Measurements from ENCODE around the gene ZNF764.
"Not testable (repeated sequence)": the region's sequence is repeated elsewhere in the genome, so short reads cannot be mapped to it uniquely, and the experiment has no call there.

Gene ZNF764

DNA sequence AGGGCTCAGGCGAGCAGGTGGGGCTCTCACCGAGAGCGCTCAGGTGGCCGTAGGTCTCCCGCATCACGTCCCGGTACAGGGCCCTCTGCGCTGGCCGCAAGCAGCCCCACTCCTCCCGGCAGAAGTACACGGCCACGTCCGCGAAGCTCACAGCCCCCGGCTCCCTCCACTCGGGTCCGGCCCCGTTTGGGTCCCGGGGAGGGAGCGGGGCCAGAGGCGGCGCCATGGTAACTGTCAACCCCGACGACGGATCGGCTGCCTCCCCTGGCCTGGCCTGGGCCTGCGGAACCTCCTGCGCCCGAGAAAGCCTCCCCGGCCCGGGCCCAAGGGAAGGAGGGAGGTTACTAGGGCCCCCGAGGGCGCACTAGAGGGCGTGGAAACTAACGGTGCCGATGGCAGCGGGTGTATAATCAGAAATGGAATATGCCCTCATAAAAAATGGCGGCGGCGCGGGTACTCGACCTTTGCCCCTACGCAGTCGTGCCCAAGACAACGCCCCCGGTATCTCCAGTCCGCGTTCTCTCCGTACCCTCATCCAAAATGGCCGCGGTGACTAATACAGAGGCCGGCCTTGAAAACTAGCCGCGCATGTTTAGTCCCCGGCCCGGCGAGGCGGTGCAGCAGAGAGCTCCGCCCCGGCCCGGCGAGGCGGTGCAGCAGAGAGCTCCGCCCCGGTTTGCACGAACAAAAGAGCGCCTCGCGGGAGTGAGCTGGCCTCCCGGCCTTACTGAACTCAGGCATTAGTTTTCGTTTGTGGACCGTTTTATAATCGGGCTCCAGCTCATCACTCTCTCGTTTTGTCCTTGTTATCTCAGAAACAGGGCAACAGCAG is at the start of gene ZNF764:
Gene ZNF764, minus strand, starts transcription at position 418 of the 832 bp plus-strand sequence. Its CDS starts 192 bp downstream, at position 226.
- peak; percentile 95 for DNase-seq

DNA sequence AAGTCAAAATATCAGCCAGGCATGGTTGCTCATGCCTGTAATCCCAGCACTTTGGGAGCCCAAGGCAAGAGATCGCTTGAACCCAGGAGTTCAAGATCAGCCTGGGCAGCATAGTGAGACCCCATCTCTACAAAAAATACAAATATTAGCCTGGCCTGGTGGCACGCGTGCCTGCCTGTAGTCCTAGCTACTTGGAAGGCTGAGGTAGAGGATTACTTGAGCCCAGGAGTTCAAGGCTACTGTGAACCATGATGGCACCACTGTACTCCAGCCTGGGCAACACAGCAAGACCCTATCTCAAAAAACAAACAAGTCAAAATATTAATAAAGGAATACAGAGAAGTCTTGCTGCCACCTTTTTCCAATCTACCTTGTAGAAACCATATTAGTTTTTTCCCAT is 47.8 kb upstream of the ZNF764 start:
- no peak for DNase-seq

DNA sequence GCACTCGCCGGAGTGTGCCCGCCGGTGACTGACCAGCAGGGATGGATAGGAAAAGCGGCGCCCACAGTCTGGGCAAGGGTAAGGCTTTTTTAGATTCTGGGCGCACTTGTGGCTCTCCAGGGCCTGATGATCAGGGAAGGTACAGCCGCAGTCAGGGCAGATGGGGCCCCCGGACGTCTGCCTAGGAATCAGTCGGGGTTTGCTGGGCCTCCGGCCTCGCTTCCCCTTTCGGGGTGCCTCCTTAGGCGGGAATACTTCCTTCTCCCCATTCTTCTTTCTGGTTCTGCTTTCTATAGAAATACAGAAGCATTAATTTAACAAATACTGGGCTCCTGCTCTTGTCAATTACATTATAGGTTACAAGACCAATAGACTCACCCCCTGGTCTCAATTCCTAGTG is 47.0 kb upstream of the ZNF764 start:
- no peak for DNase-seq

DNA sequence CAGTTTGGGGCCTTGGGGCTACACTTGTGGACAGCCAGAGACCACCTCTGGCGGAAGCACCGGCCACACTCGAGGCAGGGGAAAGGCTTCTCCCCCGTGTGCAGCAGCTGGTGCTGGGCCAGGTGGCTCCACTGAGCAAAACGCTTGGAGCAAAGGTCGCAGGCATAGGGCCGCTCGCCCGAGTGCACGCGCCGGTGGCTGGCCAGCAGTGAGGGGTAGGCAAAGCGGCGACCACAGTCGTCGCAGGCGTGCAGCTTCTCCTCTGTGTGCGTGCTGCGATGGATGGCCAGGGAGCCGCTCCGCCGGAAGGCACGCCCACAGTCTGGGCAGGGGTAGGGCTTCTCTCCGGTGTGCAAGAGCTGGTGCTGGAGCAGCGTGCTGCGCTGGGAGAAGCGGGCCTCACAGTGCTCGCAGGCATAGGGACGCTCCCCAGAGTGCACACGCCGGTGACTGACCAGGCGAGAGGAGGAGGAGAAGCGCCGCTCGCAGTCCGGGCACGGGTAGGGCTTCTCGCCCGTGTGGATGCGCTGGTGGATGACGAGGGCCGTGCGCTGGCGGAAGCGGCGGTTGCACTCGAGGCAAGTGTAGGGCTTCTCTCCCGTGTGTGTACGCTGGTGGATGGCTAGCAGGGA is 46.3 kb upstream of the ZNF764 start:
- DNase-seq = no peak

DNA sequence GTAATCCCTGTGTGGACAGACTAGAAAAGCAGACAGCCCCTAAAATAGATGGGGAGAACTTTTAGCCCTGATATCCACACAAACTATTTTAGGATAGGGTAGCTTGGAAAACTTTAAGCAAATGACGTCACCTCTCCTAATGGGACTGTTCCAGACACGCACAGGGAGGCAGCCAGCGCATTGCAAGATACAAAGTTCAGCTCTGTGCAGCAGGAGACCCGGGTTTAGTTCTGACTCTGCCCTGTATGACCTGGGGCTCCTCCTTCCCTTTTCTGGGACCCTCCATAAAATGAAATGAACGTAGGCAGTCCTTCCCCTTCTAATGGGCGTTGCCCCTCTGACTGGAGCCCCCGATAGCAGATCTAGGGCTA is 45.8 kb upstream of the ZNF764 start:
- no peak for DNase-seq

DNA sequence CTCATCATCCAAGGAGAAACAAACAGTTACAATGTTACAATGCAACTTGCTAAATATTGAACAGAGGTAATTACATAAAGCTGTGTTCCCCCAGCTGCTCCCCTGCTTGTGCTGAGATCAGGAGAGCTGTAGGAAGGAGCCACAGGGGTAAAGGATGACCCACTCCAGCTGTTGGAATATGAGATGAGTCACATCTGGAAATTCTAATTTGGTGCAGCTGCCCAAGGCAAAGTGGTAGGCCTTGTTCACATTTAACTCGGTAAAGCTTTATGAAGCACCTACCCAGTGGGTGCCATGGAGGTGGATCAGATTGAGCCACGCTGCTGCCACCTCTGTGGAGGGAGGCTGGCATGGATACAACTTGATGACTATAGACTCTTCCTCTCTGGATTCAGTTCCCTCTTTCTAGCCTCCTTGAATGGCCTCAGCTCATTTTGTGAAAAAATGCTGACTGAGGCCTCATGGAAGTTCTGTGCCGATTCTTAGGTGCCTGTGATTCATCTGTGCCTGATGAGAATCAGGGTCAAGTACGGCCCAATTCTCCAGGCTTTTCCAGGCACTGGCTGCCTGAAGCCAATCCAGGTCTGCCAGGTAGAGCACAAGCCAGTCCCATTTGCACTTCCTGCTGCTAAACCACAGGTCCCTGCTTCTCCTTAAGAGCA is 44.6 kb upstream of the ZNF764 start:
- no peak for DNase-seq

DNA sequence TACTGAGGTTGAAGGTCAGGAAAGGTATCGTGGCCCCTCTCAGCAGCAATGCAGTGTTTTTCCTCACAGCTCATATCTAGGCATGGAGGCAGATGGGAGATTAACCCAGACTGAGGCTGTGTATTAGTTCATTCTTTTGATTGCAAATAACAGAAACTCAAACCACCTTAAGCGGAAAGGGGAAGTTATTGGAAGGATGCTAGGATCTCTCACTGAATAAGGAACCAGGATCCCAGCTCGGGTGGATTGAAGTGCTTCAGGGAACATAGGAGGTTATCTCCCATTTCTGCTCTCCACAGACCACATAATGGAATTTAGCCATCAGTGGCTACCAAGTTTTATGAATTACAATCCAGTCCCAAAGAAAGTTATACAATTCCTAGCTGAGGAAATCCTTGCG is 43.8 kb upstream of the ZNF764 start:
- no peak for DNase-seq

DNA sequence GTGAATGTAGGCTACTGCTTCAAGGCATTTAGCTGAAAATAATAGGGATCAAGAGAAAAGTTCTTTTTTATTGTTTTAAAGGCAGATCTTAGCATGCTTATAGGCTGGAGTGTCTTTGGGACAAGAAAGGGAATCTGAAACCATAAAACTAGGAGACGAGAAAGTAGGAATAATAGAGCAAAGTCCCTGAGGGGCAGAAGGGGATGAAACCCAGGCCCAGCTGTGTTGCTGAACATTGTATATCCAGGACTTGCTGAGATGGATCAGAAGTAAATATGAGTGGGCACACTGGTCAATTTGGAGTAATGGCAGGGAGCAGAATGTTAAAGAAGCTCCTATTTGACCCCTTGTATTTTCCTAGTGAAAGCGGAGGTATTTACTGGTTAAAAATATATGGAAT is 42.8 kb upstream of the ZNF764 start:
- DNase-seq = no peak

DNA sequence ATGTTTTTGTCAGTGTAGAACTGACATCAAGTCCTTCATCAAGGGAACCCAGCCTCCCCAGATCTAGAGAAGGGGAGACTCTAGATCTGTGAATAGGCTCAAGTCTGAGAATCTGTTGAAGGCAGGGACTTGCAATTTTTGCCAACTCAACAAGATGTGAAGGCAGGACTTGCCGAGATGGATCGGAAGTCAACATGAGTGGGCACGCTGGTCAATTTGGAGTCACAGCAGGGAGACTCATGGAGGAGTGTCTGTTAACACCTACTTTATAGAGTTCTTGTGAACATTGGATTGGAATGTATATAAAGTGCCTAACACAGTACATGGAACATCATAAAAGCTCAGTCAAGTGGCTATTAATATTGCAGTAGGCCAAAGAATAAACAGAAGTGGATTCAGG is 42.0 kb upstream of the ZNF764 start:
- DNase-seq = no peak

DNA sequence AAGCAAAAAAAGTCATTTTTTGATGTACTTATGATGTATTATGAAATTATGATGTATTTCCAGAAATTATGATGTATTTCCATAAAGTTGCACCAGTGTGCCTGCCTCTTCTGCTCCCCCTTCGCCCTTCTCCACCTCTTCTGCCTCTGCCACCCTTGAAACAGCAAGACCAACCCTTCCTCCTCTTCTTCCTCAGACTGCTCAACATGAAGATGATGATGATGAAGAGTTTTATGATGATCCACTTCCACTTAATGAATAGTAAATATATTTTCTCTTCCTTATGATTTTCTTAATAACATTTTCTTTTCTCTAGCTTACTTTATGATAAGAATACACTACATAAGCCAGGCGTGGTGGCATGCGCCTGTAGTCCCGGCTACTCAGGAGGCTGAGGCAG is 34.7 kb upstream of the ZNF764 start:
- DNase-seq = no peak

DNA sequence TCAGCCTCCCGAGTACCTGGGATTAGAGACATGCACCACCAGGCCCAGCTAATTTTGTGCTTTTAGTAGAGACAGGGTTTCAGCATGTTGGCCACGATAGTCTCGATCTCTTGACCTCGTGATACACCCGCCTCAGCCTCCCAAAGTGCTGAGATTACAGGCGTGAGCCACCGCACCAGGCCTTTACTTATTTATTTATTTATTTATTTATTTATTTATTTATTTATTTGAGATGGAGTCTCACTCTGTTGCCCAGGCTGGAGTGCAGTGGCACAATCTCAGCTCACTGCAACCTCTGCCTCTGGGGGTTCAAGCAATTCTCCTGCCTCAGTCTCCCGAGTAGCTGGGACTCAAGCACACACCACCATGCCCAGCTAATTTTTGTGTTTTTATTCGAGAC is 32.7 kb upstream of the ZNF764 start:
- not testable (repeated sequence) for DNase-seq

DNA sequence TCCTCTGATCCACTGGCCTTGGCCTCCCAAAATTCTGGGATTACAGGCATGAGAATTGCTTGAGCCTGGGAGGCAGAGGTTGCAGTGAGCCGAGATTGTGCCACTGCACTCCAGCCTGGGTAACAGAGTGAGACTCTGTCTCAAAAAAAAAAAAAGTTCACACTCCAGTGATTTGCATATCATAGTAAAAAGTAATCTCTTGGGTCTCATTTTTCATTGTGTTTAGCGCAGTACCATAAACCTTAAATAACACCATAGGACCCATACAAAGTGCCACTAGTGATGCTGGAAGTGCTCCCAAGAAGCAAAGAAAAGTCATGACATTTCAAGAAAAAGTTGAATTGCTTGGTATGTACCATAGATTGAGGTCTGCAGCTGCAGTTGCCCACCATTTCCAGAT is 31.4 kb upstream of the ZNF764 start:
- not testable (repeated sequence) for DNase-seq

DNA sequence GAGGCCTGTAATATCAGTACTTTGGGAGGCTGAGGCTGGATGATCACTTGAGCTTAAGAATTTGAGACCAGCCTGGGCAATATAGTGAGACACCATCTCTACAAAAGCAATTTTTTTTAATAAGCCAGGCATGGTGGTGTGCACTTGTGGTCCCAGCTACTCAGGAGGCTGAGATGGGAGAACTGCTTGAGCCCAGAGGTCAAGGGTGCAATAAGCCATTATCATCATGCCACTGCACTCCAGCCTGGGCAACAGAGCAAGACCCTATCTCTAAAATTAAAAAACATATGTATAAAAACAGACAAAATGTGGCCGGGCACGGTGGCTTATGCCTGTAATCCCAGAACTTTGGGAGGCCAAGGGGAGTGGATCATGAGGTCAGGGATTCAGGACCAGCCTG is 30.5 kb upstream of the ZNF764 start:
- DNase-seq = no peak

DNA sequence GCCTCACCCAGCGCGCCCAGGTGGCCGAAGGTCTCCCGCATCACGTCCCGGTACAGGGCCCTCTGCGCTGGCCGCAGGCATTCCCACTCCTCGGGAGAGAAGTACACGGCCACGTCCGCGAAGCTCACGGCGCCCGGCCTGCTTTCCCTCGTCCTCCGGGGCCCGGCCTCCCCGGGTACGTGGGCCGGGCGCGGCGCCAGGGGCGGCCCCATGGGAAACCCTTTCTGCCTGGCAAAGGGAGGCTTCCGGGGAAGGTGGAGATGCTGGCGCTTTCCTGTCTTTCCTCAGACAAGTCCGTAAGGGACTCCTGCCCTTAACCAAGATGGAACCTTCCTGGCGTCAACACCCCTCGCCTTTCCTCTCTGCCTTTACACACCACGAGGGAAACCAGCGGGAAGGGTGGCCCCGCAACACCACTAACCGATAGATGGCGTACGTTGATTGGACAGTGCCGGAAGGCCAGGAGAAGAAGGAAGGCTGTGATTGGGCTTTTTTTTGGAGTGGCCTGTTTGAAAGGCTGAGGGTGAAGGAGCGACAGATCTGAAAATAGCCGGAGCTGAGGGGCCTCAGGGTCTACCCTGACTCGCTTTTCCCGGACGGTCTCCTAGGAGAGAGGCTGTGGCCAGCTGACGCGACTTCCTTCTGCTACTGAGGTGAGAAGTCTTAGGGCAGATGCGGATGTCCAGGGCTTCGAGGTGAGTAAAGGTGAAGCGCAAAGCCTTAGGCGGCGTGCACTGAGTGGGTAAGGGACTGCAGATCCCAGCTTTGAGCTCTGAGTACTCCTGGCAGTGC is 27.4 kb upstream of the ZNF764 start, which contains the start of gene ZNF785:
Gene ZNF785, minus strand, starts transcription at position 298 of the 792 bp plus-strand sequence. Its CDS starts 86 bp downstream, at position 212.
- DNase-seq = peak; percentile 87

DNA sequence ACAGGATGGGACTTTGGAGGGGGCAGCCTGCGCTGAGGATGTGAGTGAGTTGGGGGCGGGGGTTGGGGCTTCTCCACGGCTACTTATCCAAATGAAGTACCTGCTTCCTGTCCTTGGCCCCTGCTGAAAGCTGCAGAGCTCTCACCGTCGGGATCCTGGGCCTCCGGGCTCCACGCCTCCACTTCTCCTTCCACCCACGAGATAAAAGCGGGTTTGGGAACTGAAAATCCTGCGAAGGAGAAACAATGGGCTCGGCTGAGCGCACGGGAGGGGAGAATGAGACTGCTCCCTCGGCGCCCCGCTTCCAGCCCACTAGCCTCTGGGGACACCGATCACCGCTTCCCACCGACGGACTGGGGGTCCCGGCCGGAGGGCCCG is 26.8 kb upstream of the ZNF764 start:
- no peak for DNase-seq

DNA sequence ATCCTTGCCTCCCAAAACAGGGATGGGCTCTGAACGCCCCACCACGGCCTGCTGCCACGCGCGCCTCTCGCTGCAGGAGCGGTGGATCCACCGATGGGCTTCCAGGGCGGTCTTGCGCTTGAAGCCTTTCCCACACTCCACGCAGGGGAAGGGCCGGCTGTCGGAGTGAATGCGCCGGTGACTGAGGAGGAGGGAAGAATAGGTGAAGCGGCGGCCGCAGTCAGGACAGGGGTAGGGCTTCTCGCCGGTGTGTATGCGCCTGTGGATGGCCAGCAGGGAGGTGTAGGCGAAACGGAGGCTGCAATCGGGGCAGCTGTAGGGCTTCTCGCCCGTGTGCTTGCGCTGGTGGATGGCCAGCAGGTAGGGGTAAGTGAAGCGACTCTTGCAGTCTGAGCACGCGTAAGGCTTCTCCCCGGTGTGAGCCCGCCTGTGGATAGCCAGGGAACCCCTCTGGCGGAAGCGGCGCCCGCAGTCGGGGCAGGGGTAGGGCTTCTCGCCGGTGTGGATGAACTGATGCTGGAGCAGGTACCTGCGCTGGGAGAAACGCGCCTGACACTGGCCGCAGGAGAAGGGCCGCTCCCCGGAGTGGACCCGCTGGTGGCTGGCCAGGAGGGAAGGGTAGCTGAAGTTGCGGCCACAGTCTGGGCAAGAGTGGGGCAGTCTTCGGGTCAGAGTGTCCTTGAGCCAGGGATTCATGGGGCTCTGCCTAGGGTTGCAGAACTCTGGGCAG is 24.6 kb upstream of the ZNF764 start:
- DNase-seq = no peak

DNA sequence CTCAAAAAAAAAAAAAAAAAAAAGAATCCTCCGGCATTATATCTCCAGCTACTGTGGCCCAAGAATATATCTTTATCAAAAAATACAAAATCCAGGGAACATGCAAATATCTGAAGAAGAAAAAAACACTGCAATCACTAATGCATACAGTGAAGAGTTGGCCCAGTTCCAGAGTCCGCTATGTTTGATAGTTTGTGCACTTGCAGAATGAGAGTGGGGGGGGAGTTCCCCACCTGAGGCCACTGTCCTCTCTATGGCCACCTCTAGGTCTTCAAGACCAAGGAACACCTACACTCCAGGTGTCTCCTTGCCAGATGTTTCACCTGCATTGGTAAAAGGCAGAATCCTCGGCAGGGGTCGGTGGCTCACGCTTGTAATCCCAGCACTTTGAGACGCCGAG is 23.3 kb upstream of the ZNF764 start:
- DNase-seq = no peak

DNA sequence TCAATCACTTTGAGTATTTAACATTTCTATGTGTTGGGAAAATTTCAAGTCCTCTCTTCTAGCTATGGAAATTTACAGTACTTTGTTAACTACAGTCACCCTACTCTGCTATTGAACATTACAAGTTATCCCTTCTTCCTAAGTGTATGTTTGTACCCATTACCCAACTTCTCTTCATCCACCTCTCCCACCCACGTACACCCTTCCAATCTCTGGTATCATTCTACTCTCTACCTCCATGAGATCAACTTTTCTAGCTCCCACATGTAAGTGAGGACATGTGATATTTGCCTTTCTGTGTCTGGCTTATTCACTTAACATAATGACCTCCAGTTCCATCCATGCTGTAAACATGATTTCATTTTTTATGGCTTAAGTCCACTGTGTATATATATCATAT is 16.5 kb upstream of the ZNF764 start:
- DNase-seq = no peak

DNA sequence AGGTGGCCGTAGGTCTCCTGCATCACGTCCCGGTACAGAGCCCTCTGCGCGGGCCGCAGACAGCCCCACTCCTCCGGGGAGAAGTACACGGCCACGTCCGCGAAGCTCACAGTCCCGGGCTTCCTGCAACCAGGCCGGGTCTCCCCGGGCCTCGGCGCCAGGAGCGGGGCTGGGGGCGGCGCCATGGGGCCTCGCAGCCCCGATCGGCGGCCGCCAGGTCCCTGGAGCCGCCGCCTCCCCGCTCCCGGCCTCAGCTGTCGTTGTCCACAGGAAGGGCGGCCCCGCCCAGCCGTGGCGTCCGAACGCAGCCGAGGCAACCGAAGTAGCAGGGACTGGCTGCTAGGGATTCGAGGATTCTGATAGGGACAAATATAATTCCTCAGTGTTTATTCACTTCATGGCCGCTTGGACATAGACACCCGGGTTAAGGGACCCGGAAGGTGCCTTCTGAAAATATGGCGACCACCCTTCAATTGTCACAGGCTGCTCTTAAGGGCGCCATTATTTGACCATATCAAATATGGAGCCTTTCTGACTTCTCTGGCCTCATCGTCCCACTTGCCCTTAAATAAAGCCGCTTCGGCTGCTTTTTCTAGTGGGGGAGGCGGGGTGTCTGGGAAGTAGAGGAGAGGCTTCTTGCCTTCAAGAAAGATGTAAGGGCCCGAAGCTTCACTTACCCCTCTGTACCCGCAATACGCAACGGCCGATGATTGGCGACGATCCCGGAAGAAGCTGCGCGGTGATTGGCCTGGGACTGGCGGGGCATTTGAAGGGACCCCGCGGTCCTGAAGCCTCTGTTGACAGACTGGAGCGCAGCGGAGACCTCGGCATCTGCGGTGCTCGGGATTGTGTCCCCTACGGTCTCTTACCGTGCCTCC is 13.5 kb upstream of the ZNF764 start, which contains the start of gene ZNF688:
Gene ZNF688, minus strand, starts transcription at position 270 of the 878 bp plus-strand sequence. Its CDS starts 85 bp downstream, at position 185.
- peak; percentile 88 for DNase-seq

DNA sequence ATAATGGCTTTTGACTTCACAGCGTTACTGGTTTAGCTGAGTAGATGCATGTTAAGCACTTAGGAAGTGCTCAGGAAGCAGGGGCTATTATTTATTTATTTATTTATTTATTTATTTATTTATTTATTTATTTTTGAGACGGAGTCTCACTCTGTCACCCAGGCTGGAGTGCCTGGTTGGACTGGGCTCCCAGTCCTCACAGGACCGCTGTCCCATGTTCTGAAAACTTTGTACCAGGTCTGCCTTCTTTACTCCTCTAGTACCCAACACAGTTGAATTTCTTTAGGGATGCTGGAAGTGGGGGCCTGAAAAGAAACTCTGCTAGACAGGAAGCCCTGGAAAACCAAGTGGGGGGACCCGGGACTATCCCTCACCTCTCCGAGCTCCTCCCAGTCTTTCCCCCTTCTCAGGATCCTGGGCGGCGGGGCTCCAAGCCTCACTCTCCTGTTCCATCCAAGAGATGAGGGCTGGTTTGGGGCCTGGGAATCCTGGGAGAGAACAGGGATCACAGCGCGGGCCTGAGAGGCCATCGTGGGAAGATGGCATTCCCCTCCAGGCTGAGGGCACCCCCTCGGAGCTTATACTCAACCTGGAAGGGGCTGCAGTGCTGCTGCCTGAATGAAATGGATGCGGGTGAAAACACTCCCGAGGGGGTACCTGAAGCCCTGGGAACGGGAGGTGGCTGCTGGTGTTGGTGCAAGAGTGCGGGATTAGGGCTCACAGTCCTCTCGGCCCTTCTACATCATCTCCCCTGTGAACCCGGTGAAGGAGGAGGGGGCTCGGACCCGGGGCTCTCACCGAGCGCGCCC is 12.7 kb upstream of the ZNF764 start:
- DNase-seq = no peak

Measured in activated T-cell treated with anti-CD3 and anti-CD28 coated beads, Interleukin-2, amount 50 U/mL, for 1 hour (primary cell).